GM12878 (cell line): Measurements from ENCODE around the gene MYBL2. TPM values are rescaled to one million over a fixed set of nuclear protein-coding genes. Genes with fewer than 3 reads are reported as not detected.

Source experiments
- ATAC-seq: fragments of 200-7000 bp; cut with Tn5 transposase; 3 replicates; pipeline ENCODE4 v1.9.1; 2020; ENCODE audit warnings: mild to moderate bottlenecking, moderate library complexity
- BruUV-seq: library from RNA; stranded (reverse); fragments of 400-500 nt; replicated peaks from 2 replicates; lab custom pipeline; 2021; lab: Mats Ljungman, UMichigan
- CTCF ChIA-PET: fragments of 300-600 bp; sonication (Branson Sonifier 250); formaldehyde crosslinking; extraction: SDS; loops from one replicate; lab custom pipeline; 2021; ENCODE audit warnings: inconsistent platforms; lab: Yijun Ruan, JAX
- POLR2A ChIA-PET: fragments of 350-600 bp; formaldehyde crosslinking; extraction: SDS; loops from one replicate; lab custom pipeline; 2021; ENCODE audit warnings: inconsistent platforms; lab: Charles Lee
- RAD21 ChIA-PET: fragments of 300-600 bp; sonication (Branson Sonifier 250); formaldehyde crosslinking; loops from one replicate; lab custom pipeline; 2023; ENCODE audit warnings: antibody characterized with exemption; ENCODE audit not compliant: unreplicated experiment; lab: Charles Lee
- SMC1A ChIA-PET: fragments of 300-600 bp; sonication (Branson Sonifier 250); formaldehyde crosslinking; loops from one replicate; lab custom pipeline; 2023; ENCODE audit not compliant: unreplicated experiment, uncharacterized antibody; lab: Charles Lee
- DNase-seq: peaks from one replicate; pipeline ENCODE4 v3.0.0-alpha.2; 2011; ENCODE audit warnings: low read depth, low spot score
- FAIRE-seq: peaks from 3 replicates; lab custom pipeline; 2011; peaks lifted over from hg19 to GRCh38; lab: Jason Lieb, UNC
- H2AFZ ChIP-seq: 2 replicates; pipeline ENCODE4 v1.6.0; 2011; ENCODE audit warnings: low read depth, low read length, control low read depth; ENCODE audit not compliant: control insufficient read depth
- H3K27ac ChIP-seq: 2 replicates; pipeline ENCODE4 v1.5.1; 2011; ENCODE audit warnings: control low read depth; ENCODE audit not compliant: control insufficient read depth, insufficient read depth
- H3K27me3 ChIP-seq, 2 experiments: replicated peaks in 1 of 2; 2 replicates each; pipeline versions ENCODE4 v1.6.0 to v1.6.1; 2011; ENCODE audit warnings: low read length in 1 of 2; ENCODE audit not compliant: control insufficient read depth in 2 of 2, insufficient read depth in 2 of 2
- H3K36me3 ChIP-seq, 2 experiments: 2 replicates each; pipeline ENCODE4 v1.5.1; 2011; ENCODE audit warnings: low read length in 1 of 2; ENCODE audit not compliant: control insufficient read depth in 2 of 2, insufficient read depth in 2 of 2
- H3K4me1 ChIP-seq: 2 replicates; pipeline ENCODE4 v1.6.1; 2011; ENCODE audit warnings: mild to moderate bottlenecking, low read length, moderate library complexity, mixed read lengths; ENCODE audit not compliant: control insufficient read depth, insufficient read depth
- H3K4me2 ChIP-seq: 2 replicates; pipeline ENCODE4 v1.6.0; 2011; ENCODE audit warnings: control low read depth; ENCODE audit not compliant: control insufficient read depth, insufficient read depth
- H3K4me3 ChIP-seq: fragments of 200-600 bp; sonication (generic); 2 replicates; pipeline ENCODE4 v1.5.1; 2016
- H3K79me2 ChIP-seq: 2 replicates; pipeline ENCODE4 v1.6.0; 2011; ENCODE audit warnings: low read length; ENCODE audit not compliant: control insufficient read depth, insufficient read depth
- H3K9ac ChIP-seq: 2 replicates; pipeline ENCODE4 v1.8.0; 2011; ENCODE audit warnings: low read length, control low read depth, mixed read lengths; ENCODE audit not compliant: control insufficient read depth, insufficient read depth
- H3K9me3 ChIP-seq: replicated peaks from 3 replicates; pipeline ENCODE4 v1.5.1; 2011; ENCODE audit warnings: mild to moderate bottlenecking, low read length; ENCODE audit not compliant: control insufficient read depth, insufficient read depth
- H4K20me1 ChIP-seq: 2 replicates; pipeline ENCODE4 v1.6.0; 2011; ENCODE audit not compliant: control insufficient read depth, insufficient read depth
- ASH2L ChIP-seq: fragments of 300-600, 200-600 bp; sonication (generic); IDR thresholded peaks from 2 replicates; pipeline ENCODE4 v1.6.1; 2017; ENCODE audit warnings: low read depth, mild to moderate bottlenecking, borderline replicate concordance
- DPF2 ChIP-seq: fragments of 450-650 bp; IDR thresholded peaks from 2 replicates; pipeline ENCODE4 v1.6.1; 2017; ENCODE audit warnings: mild to moderate bottlenecking
- SMAD5 ChIP-seq: IDR thresholded peaks from 2 replicates; pipeline ENCODE4 v1.6.1; 2016; ENCODE audit warnings: antibody characterized with exemption, low read depth
- ZBTB33 ChIP-seq: fragments of 450-650 bp; IDR thresholded peaks from 2 replicates; pipeline ENCODE4 v1.6.1; 2017; ENCODE audit warnings: mild to moderate bottlenecking
- WGBS: methylation state at CpG from one replicate; pipeline ENCODE4 v1.1.6; 2016; ENCODE audit warnings: low lambda C conversion rate; ENCODE audit not compliant: insufficient replicate concordance, insufficient coverage; ENCODE audit errors: missing lambda C conversion rate; 5-methylcytosine and 5-hydroxymethylcytosine counted together
- in situ Hi-C: fragments of 300-500 bp; cut with MboI; formaldehyde crosslinking; loops from 9 replicates; pipeline ENCODE4 v1.14.3; 2018; ENCODE audit warnings: mixed read lengths
- intact Hi-C: fragments of 100-400 bp; cut with micrococcal nuclease; formaldehyde crosslinking; loops from one replicate; pipeline ENCODE4 v1.14.2; 2022; ENCODE audit not compliant: unreplicated experiment
- polyA plus RNA-seq, 11 experiments: library from polyadenylated mRNA; depleted of rRNA in 4 of 11; unstranded in 6 of 11; stranded (reverse) in 5 of 11; fragments of >200 nt; fragmentation: Nextera tagmentation in 4 of 11; fragmentation: Illumina TruSeq in 1 of 11; extraction: Ambion mirVana in 4 of 11; extraction: Trizol in 1 of 11; gene quantifications; 1 replicate in 1 of 11; 2 replicates in 10 of 11; pipeline versions ENCODE4 v1.2.1 to v1.2.3, GENCODE V29; 2011 to 2016; ENCODE audit warnings: inconsistent platforms in 2 of 11, missing spikeins in 2 of 11, low read depth in 1 of 11
- total RNA-seq, 4 experiments: library from RNA; depleted of rRNA in 3 of 4; stranded (reverse); fragments of >200 nt in 3 of 4; fragmentation: Illumina TruSeq in 1 of 4; extraction: Trizol in 1 of 4; gene quantifications; 2 replicates each; pipeline versions ENCODE4 v1.2.1 to v1.2.3, GENCODE V29; 2013 to 2021

Gene MYBL2
- total and polyA plus RNA-seq, 10 of the 15 experiments (the other 5 are each of a cell fraction or from before 2014, with no cell fraction given) = 4.5 to 213 (median 74.2) TPM

GRCh38 chr20:43662943-43663655, 3.8 kb upstream of the MYBL2 start (continued):
- no peak for TF ChIP-seq ZBTB33

- TF ChIP-seq ASH2L = no peak
- TF ChIP-seq SMAD5 = no peak
- no peak for TF ChIP-seq DPF2
- TF ChIP-seq, all 136 proteins: peak for 0
- Histone ChIP-seq H3K79me2 (peaks cover 29% of the 10 kb centered on the region), H3K4me2 (no peak overlapping the region), H3K4me1 (peaks cover 18% of the 10 kb centered on the region), H3K27ac (no peak overlapping the region), H4K20me1 (no peaks in the 10 kb centered on the region), H3K4me3 (no peak overlapping the region), H2AFZ (no peak overlapping the region; the same call in 1 of the 2 replicates), H3K36me3 (0 out of 4 replicates have a peak, but pooled peaks cover 0 to 2% of the 10 kb centered on the region in 2 experiments), H3K9ac (no peak overlapping the region), H3K9me3 (no peaks in the 10 kb centered on the region), H3K27me3 (no peaks in the 10 kb centered on the region)
- no peak for DNase-seq
- ChIA-PET RAD21 (interaction anchor here (0.7 to 1.9 kb wide), 2 partner anchors 16 to 424 kb away, joined by 3 to 5 read pairs; no protein-coding TSS in a partner anchor), CTCF (interaction anchor here (1.1 kb wide), 1 partner anchor 15 kb away, joined by 4 read pairs; no protein-coding TSS in a partner anchor), SMC1A (interaction anchor here (0.6 to 1.0 kb wide), 3 partner anchors 16 to 1852 kb away, joined by 3 read pairs; no protein-coding TSS in a partner anchor), POLR2A (no interaction called here)
- BruUV-seq = no TSS peak
- no peak for FAIRE-seq
- in situ Hi-C loops (no loop called here), intact Hi-C loops (no loop called here)
- 65% methylated on average over 6 of the region's 6 CpGs for WGBS
- no peak for ATAC-seq
Observed at GRCh38 chr20:43665466-43666176, 1.3 kb upstream of the MYBL2 start.
